Measurements from ENCODE around the gene CNN1.
"Not testable (repeated sequence)": the region's sequence is repeated elsewhere in the genome, so short reads cannot be mapped to it uniquely, and the experiment has no call there.

CNN1 gene

DNA sequence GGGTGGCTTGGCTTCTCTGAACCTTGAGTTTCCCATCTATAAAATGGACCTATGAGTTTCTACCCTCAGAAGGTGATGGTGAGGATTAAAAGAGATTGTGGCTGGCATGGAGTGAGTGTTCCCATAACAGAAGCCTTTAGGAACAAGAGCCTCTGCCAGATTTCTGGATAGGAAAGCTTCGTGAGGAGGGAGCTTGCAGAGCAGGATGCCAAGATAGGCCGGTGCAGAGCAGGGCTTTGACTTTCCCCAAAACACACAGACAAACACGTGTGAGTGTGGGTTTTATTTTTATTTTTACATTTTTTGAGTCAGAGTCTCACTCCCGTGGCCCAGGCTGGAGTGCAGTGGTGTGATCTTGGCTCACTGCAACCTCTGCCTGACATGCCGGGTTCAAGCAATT lies 3.7 kb upstream of the CNN1 start:
- no peak for DNase-seq

- DNase-seq = peak; percentile 72
Measured at GRCh38 chr19:11535792-11536595, 2.7 kb upstream of the CNN1 start.

- no peak for DNase-seq
Measured at GRCh38 chr19:11539495-11540365, 1.1 kb downstream of the CNN1 start.

DNA sequence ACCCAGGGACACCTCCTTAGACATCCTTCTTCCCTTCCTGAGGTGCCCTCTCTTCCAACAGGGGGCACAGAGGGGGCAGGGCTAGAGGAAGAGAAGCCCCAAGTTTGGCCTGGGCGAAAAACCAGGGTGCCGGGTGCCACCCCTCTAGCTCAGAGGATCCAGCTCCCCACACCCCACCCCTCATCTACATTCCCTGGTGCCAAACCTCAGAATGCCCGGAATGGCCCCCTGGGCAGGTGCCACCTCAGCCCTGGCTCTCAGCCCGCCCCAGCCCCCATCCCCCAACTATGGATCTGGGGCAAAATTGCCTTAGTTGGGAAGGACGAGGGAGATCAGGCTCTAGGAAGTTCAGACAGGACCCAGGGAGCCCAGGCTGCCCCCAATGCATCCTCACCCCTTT lies 2.0 kb downstream of the CNN1 start:
- DNase-seq = no peak

DNA sequence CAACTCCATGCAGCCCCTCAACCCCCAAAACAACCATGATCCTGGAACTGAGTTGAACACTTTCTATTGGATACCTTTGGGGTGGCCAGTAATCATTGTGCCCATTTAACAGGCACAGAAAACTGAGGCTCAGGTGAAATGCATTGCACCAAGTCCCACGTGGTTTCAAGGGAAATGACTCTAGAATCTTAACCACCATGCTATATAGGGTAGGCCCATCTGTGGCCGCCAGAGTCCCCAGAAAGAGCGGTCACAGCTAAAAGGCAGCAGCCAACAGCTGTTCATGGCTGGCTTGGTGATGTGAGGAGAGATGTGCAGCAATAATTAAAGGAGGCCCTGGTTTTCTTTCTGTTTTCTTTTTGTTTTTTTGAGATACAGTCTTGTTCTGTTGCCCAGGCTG lies 2.6 kb downstream of the CNN1 start:
- DNase-seq = no peak

GRCh38 chr19:11547929-11548700 lies 9.5 kb downstream of the CNN1 start:
- no peak for DNase-seq

DNA sequence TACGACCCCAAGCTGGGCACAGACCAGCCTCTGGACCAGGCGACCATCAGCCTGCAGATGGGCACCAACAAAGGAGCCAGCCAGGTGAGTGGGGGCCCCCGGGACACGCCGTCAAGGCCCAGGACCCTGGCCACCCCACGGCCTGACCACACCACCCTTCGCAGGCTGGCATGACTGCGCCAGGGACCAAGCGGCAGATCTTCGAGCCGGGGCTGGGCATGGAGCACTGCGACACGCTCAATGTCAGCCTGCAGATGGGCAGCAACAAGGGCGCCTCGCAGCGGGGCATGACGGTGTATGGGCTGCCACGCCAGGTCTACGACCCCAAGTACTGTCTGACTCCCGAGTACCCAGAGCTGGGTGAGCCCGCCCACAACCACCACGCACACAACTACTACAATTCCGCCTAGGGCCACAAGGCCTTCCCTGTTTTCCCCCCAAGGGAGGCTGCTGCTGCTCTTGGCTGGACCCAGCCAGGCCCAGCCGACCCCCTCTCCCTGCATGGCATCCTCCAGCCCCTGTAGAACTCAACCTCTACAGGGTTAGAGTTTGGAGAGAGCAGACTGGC lies 10.8 kb downstream of the CNN1 start:
- DNase-seq = no peak

- no peak for DNase-seq
Measured at GRCh38 chr19:11550265-11550664, 11.6 kb downstream of the CNN1 start.

- no peak for DNase-seq
Measured at GRCh38 chr19:11551603-11552235, 13.1 kb downstream of the CNN1 start.

GRCh38 chr19:11552666-11553372 lies 14.2 kb downstream of the CNN1 start:
- no peak for DNase-seq

GRCh38 chr19:11554160-11554559 lies 15.5 kb downstream of the CNN1 start:
- no peak for DNase-seq

DNA sequence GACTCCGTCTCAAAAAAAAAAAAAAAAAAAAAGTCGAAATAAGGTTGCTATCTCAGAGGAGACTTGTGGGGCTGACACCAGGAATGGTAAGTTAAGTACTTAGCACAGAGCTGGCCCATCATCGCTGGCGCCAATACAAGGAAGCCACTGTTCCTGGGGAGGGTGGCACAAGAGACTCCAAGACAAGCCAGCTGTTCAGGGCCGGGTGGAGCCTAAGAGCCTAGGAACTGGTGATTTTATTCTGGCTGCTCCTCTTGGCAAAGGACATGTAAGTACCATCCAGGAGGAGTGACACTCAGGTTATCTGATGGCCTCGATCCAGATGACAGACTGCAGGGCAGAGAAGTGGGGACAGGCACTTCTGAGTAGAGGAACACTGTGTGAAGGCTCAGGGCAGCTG lies 16.6 kb downstream of the CNN1 start:
- DNase-seq = no peak

GRCh38 chr19:11556634-11557420 lies 18.2 kb downstream of the CNN1 start:
- DNase-seq = no peak

- peak; percentile 96 for DNase-seq
Measured at GRCh38 chr19:11558881-11559828, 20.5 kb downstream of the CNN1 start, which contains the start of gene ELOF1. ELOF1 (minus strand) TSS chr19:11559230; CDS start chr19:11554347, 4,883 bp downstream.

- DNase-seq = peak; percentile 29
Measured at GRCh38 chr19:11560404-11561051, 21.9 kb downstream of the CNN1 start.

GRCh38 chr19:11563532-11563931 lies 24.9 kb downstream of the CNN1 start:
- DNase-seq = no peak

DNA sequence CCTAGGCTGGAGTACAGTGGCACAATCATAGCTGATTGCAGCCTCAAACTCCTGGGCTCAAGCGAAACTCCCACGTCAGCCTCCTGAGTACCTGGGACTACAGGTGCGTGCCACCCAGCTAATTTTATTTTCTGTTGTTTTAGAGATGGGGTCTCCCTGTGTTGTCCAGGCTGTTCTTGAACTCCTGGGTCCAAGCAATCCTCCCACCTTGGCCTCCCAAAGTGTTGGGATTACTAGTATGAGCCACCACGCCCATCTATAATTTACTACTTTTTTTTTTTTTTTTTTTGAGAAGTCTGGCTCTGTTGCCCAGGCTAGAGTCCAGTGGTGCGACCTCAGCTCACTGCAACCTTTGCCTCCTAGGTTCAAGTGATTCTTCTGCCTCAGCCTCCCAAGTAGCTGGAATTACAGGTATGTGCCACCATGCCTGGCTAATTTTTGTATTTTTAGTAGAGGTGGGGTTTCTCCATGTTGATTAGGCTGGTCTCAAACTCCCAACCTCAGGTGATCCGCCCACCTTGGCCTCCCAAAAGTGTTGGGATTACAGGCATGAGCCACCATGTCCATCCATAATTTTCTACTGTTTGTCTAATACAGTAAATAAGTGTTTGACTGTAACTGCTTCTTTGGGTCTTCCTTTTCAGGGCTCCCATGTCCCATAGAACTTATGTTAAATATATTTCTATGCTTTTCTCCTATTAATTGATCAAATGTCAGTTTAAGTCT lies 25.6 kb downstream of the CNN1 start:
- not testable (repeated sequence) for DNase-seq

DNA sequence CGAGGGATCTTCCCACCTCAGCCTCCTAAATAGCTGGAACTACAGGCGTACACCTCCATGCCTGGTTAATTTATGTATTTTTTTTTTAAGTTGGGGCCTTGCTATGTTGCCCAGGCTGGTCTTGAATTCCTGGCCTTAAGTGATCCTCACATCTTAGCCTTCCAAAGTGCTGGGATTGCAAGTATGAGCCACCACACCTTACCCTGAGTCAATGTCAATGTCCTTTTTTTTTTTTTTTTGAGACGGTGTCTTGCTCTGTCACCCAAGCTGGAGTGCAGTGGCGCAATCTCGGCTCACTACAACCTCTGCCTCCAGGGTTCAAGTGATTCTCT lies 27.0 kb downstream of the CNN1 start:
- not testable (repeated sequence) for DNase-seq
